HEK293 (cell line): Measurements from ENCODE around the gene EVC2.

ENCODE experiments used
- CTCF ChIA-PET: fragments of 350-600 bp; formaldehyde crosslinking; extraction: SDS; loops from one replicate; lab custom pipeline; 2021; ENCODE audit warnings: antibody characterized with exemption; lab: Yijun Ruan, JAX
- POLR2A ChIA-PET: fragments of 300-600 bp; formaldehyde crosslinking; extraction: SDS; loops from one replicate; lab custom pipeline; 2020; ENCODE audit warnings: antibody characterized with exemption, inconsistent platforms; lab: Yijun Ruan, JAX
- H3K27ac ChIP-seq: fragments of 200-500 bp; sonication (Bioruptor generic); 2 replicates; pipeline ENCODE4 v1.5.1; 2014; ENCODE audit warnings: low read depth, low read length, control low read depth, inconsistent platforms; ENCODE audit errors: extremely low read depth
- H3K36me3 ChIP-seq, 2 experiments: fragments of 200-500 bp in 1 of 2; sonication (Bioruptor generic) in 1 of 2; 1 replicate in 1 of 2; 2 replicates in 1 of 2; pipeline ENCODE4 v1.5.1; 2014 to 2017; ENCODE audit warnings: inconsistent platforms in 2 of 2, low read length in 2 of 2; ENCODE audit not compliant: control insufficient read depth in 2 of 2, insufficient read depth in 1 of 2
- H3K4me1 ChIP-seq: fragments of 200-500 bp; sonication (Bioruptor generic); 2 replicates; pipeline ENCODE4 v1.5.1; 2014; ENCODE audit warnings: mild to moderate bottlenecking, low read length, inconsistent platforms; ENCODE audit not compliant: control insufficient read depth, insufficient read depth
- H3K4me3 ChIP-seq: 2 replicates; pipeline ENCODE4 v1.5.1; 2011; ENCODE audit warnings: low read depth, mild to moderate bottlenecking, control low read depth, low read length, moderate library complexity
- H3K9me3 ChIP-seq: fragments of 200-500 bp; sonication (Bioruptor generic); 2 replicates; pipeline ENCODE4 v1.5.1; 2014; ENCODE audit warnings: low read depth, low read length, inconsistent platforms; ENCODE audit not compliant: control insufficient read depth, insufficient read depth
- ELK4 ChIP-seq: IDR thresholded peaks from 2 replicates; pipeline ENCODE4 v1.6.1; 2011; ENCODE audit warnings: mild to moderate bottlenecking, low read depth, low read length, borderline replicate concordance
- GLI4 ChIP-seq: fragments of 450-650 bp; formaldehyde crosslinking; IDR thresholded peaks from 2 replicates; pipeline ENCODE4 v1.5.1; 2016; ENCODE audit warnings: missing biosample characterization, missing genetic modification characterization
- HOXA7 ChIP-seq: sonication (generic); formaldehyde crosslinking; IDR thresholded peaks from 2 replicates; pipeline ENCODE4 v1.8.1; 2022; ENCODE audit warnings: missing genetic modification reagents, borderline replicate concordance
- INSM2 ChIP-seq: fragments of 450-650 bp; formaldehyde crosslinking; IDR thresholded peaks from 2 replicates; pipeline ENCODE4 v1.5.1; 2016; ENCODE audit warnings: missing biosample characterization, missing genetic modification characterization
- RBAK ChIP-seq: fragments of 450-650 bp; formaldehyde crosslinking; IDR thresholded peaks from 2 replicates; pipeline ENCODE4 v1.5.1; 2016; ENCODE audit warnings: missing biosample characterization, missing genetic modification characterization
- SCRT1 ChIP-seq: fragments of 450-650 bp; formaldehyde crosslinking; IDR thresholded peaks from 2 replicates; pipeline ENCODE4 v1.5.1; 2016; ENCODE audit warnings: missing biosample characterization, missing genetic modification characterization, borderline replicate concordance
- SETDB1 ChIP-seq: IDR thresholded peaks from one replicate; pipeline ENCODE4 v1.6.1; 2017; ENCODE audit warnings: mild to moderate bottlenecking, low read length, moderate library complexity, mixed read lengths; ENCODE audit not compliant: insufficient read length
- YY1 ChIP-seq: fragments of 450-650 bp; formaldehyde crosslinking; IDR thresholded peaks from 2 replicates; pipeline ENCODE4 v1.5.1; 2018; ENCODE audit warnings: missing biosample characterization, missing genetic modification characterization
- ZEB2 ChIP-seq: fragments of 450-650 bp; formaldehyde crosslinking; IDR thresholded peaks from 2 replicates; pipeline ENCODE4 v1.5.1; 2016; ENCODE audit warnings: missing biosample characterization, missing genetic modification characterization
- ZFP3 ChIP-seq: fragments of 450-650 bp; formaldehyde crosslinking; IDR thresholded peaks from 2 replicates; pipeline ENCODE4 v1.5.1; 2016; ENCODE audit warnings: low read depth, missing biosample characterization, missing genetic modification characterization
- ZNF121 ChIP-seq: fragments of 450-650 bp; formaldehyde crosslinking; IDR thresholded peaks from 2 replicates; pipeline ENCODE4 v1.5.1; 2016; ENCODE audit warnings: missing biosample characterization, missing genetic modification characterization
- ZNF132 ChIP-seq: fragments of 450-650 bp; formaldehyde crosslinking; IDR thresholded peaks from 2 replicates; pipeline ENCODE4 v1.5.1; 2017; ENCODE audit warnings: missing biosample characterization, missing genetic modification characterization, borderline replicate concordance
- ZNF157 ChIP-seq: fragments of 450-650 bp; formaldehyde crosslinking; IDR thresholded peaks from 2 replicates; pipeline ENCODE4 v1.5.1; 2016; ENCODE audit warnings: missing biosample characterization, missing genetic modification characterization
- ZNF16 ChIP-seq: fragments of 450-650 bp; formaldehyde crosslinking; IDR thresholded peaks from 2 replicates; pipeline ENCODE4 v1.5.1; 2016; ENCODE audit warnings: low read depth, missing biosample characterization, missing genetic modification characterization
- ZNF18 ChIP-seq: fragments of 450-650 bp; formaldehyde crosslinking; IDR thresholded peaks from 2 replicates; pipeline ENCODE4 v1.5.1; 2016; ENCODE audit warnings: missing biosample characterization, missing genetic modification characterization
- ZNF184 ChIP-seq: fragments of 450-650 bp; IDR thresholded peaks from 2 replicates; pipeline ENCODE4 v1.5.1; 2018; ENCODE audit warnings: missing biosample characterization, mild to moderate bottlenecking, missing genetic modification characterization
- ZNF214 ChIP-seq: fragments of 450-650 bp; formaldehyde crosslinking; IDR thresholded peaks from 2 replicates; pipeline ENCODE4 v1.5.1; 2017; ENCODE audit warnings: missing biosample characterization, mild to moderate bottlenecking, missing genetic modification characterization, borderline replicate concordance
- ZNF223 ChIP-seq: fragments of 450-650 bp; formaldehyde crosslinking; IDR thresholded peaks from 2 replicates; pipeline ENCODE4 v1.5.1; 2016; ENCODE audit warnings: missing biosample characterization, missing genetic modification characterization
- ZNF239 ChIP-seq: fragments of 450-650 bp; formaldehyde crosslinking; IDR thresholded peaks from 2 replicates; pipeline ENCODE4 v1.5.1; 2016; ENCODE audit warnings: missing biosample characterization, missing genetic modification characterization
- ZNF354C ChIP-seq: fragments of 450-650 bp; formaldehyde crosslinking; IDR thresholded peaks from 2 replicates; pipeline ENCODE4 v1.5.1; 2016; ENCODE audit warnings: missing biosample characterization, missing genetic modification characterization, low read depth, borderline replicate concordance
- ZNF426 ChIP-seq: fragments of 450-650 bp; formaldehyde crosslinking; IDR thresholded peaks from 2 replicates; pipeline ENCODE4 v1.5.1; 2017; ENCODE audit warnings: missing biosample characterization, missing genetic modification characterization, mild to moderate bottlenecking, inconsistent platforms, moderate library complexity
- ZNF501 ChIP-seq: fragments of 450-650 bp; formaldehyde crosslinking; IDR thresholded peaks from 2 replicates; pipeline ENCODE4 v1.5.1; 2016; ENCODE audit warnings: missing biosample characterization, missing genetic modification characterization
- ZNF626 ChIP-seq: fragments of 450-650 bp; sonication (Bioruptor Pico); formaldehyde crosslinking; IDR thresholded peaks from 2 replicates; pipeline ENCODE4 v1.5.1; 2018; ENCODE audit warnings: missing biosample characterization, missing genetic modification characterization, inconsistent platforms
- ZNF670 ChIP-seq: fragments of 450-650 bp; formaldehyde crosslinking; IDR thresholded peaks from 2 replicates; pipeline ENCODE4 v1.5.1; 2016; ENCODE audit warnings: missing biosample characterization, missing genetic modification characterization, low read depth
- ZNF747 ChIP-seq: fragments of 450-650 bp; formaldehyde crosslinking; IDR thresholded peaks from 2 replicates; pipeline ENCODE4 v1.5.1; 2016; ENCODE audit warnings: missing biosample characterization, missing genetic modification characterization
- ZSCAN30 ChIP-seq: fragments of 450-650 bp; IDR thresholded peaks from 2 replicates; pipeline ENCODE4 v1.5.1; 2018; ENCODE audit warnings: missing biosample characterization, mild to moderate bottlenecking, missing genetic modification characterization, moderate library complexity

EVC2 gene

GRCh38 chr4:5701971-5702370 is 6.4 kb downstream of the EVC2 start (continued):
- TF ChIP-seq ZNF354C, result no peak
- no peak for TF ChIP-seq ZNF239 (tag by site-specific recombination)
- TF ChIP-seq RBAK (tag by site-specific recombination), result no peak

- TF ChIP-seq ZSCAN30 (no peak), YY1 (tag by site-specific recombination) (no peak), ZNF670 (tag by site-specific recombination) (no peak), ZNF184 (no peak), ZNF132 (tag by site-specific recombination) (no peak), ZNF16 (no peak), ZNF157 (tag by site-specific recombination) (no peak), HOXA7 (no peak), ZNF18 (no peak), ZNF747 (no peak), ZNF223 (tag by site-specific recombination) (no peak), SETDB1 (no peak)
- H3K36me3 ChIP-seq, result no peaks in the 10 kb centered on the region
- CTCF ChIA-PET, result no interaction called here
- H3K4me1 ChIP-seq, result no peaks in the 10 kb centered on the region
- H3K27ac ChIP-seq, result no peak overlapping the region
- POLR2A ChIA-PET, result no interaction called here
- H3K4me3 ChIP-seq, result no peak overlapping the region
- H3K9me3 ChIP-seq, result no peaks in the 10 kb centered on the region
These were observed 7.9 kb downstream of the EVC2 start for GRCh38 chr4:5700459-5700858.

GRCh38 chr4:5696341-5696740 is 12.0 kb downstream of the EVC2 start:
- Histone ChIP-seq H3K27ac (no peak overlapping the region), H3K36me3 (no peaks in the 10 kb centered on the region), H3K4me1 (no peaks in the 10 kb centered on the region), H3K4me3 (no peak overlapping the region), H3K9me3 (no peaks in the 10 kb centered on the region)
- ChIA-PET POLR2A (no interaction called here), CTCF (interaction anchor here (0.6 kb wide), 1 partner anchor 71 kb away, joined by 3 read pairs; no protein-coding TSS in a partner anchor)
- TF ChIP-seq GLI4 (tag by site-specific recombination) (no peak), ZEB2 (tag by site-specific recombination) (no peak), INSM2 (tag by site-specific recombination) (no peak), SETDB1 (no peak), ZNF121 (tag by site-specific recombination) (no peak), ZNF426 (tag by site-specific recombination) (no peak), ZNF626 (tag by site-specific recombination) (no peak), ELK4 (no peak), ZNF501 (tag by site-specific recombination) (no peak), SCRT1 (tag by site-specific recombination) (no peak), ZNF214 (tag by site-specific recombination) (no peak), ZFP3 (tag by site-specific recombination) (no peak)
